Breast epithelium (tissue), 4 donors: Measurements from ENCODE around the gene TBXT. TPM values are rescaled to one million over a fixed set of nuclear protein-coding genes. Genes with fewer than 3 reads are reported as not detected.
A peak's percentile ranks its signal among the peaks of the same experiment; 100 is the strongest.

ENCODE experiments used
- DNase-seq, 2 donors: peaks; one replicate each; pipeline ENCODE4 v3.0.0-alpha.2; 2019; ENCODE audit warnings: low spot score in 2 of 2
- H3K27ac ChIP-seq, 2 donors: fragments of 200-600 bp; sonication (generic) in 1 of 2; one replicate each; pipeline ENCODE4 v1.5.1; 2016 to 2019; ENCODE audit warnings: mild to moderate bottlenecking in 1 of 2
- H3K27me3 ChIP-seq, 2 donors: fragments of 200-600 bp; sonication (generic) in 1 of 2; one replicate each; pipeline versions ENCODE4 v1.5.1 to v1.6.0; 2017 to 2019; ENCODE audit warnings: control low read depth in 1 of 2, mild to moderate bottlenecking in 1 of 2
- H3K36me3 ChIP-seq: fragments of 200-600 bp; one replicate; pipeline ENCODE4 v1.5.1; 2019
- H3K4me1 ChIP-seq, 2 donors: fragments of 200-600 bp; sonication (generic); one replicate each; pipeline ENCODE4 v1.5.1; 2016 to 2019; ENCODE audit warnings: control low read depth in 1 of 2
- H3K4me3 ChIP-seq, 3 donors: fragments of 200-600 bp; sonication (generic); 1 replicate in 2 of 3; 2 replicates in 1 of 3; pipeline ENCODE4 v1.5.1; 2016 to 2019; ENCODE audit warnings: mild to moderate bottlenecking in 3 of 3, moderate library complexity in 2 of 3
- H3K9me3 ChIP-seq, 2 donors: fragments of 200-600 bp; sonication (generic) in 1 of 2; one replicate each; pipeline ENCODE4 v1.5.1; 2016 to 2019; ENCODE audit warnings: control low read depth in 1 of 2
- CTCF ChIP-seq, 3 donors: fragments of 450-650 bp; IDR thresholded peaks; one replicate each; pipeline ENCODE4 v1.5.1; 2016 to 2017; ENCODE audit warnings: antibody characterized with exemption in 3 of 3, mild to moderate bottlenecking in 3 of 3, moderate library complexity in 3 of 3
- POLR2A ChIP-seq: fragments of 450-650 bp; IDR thresholded peaks from one replicate; pipeline ENCODE4 v1.6.1; 2016; ENCODE audit warnings: antibody characterized with exemption, mild to moderate bottlenecking, moderate library complexity
- POLR2AphosphoS5 ChIP-seq, 3 donors: sonication (generic); formaldehyde crosslinking; IDR thresholded peaks; one replicate each; pipeline ENCODE4 v1.6.1; 2017; ENCODE audit warnings: antibody characterized with exemption in 3 of 3
- intact Hi-C: fragments of 100-400 bp; cut with DNase I; formaldehyde crosslinking; loops from one replicate; pipeline ENCODE4 v1.15.1; 2023; ENCODE audit warnings: low total_unique reads
- total RNA-seq, 3 donors: library from RNA; depleted of rRNA; stranded (reverse); fragments of >200 nt; gene quantifications; one replicate each; pipeline ENCODE4 v1.1.0, GENCODE V29; 2016

The TBXT gene
- total RNA-seq, 3 donors from 2014 or later: not detected

- H3K27ac ChIP-seq: no peak overlapping the region
- no peaks in the 10 kb centered on the region for H3K9me3 ChIP-seq
- no peak overlapping the region for H3K4me3 ChIP-seq
- no peak for TF ChIP-seq POLR2AphosphoS5 (IDR thresholded peaks at IDR 0.05)
- no peak for TF ChIP-seq POLR2A
- no peak for TF ChIP-seq CTCF (IDR thresholded peaks at IDR 0.05)
- intact Hi-C loops: no loop called here
- DNase-seq: no peak
- H3K36me3 ChIP-seq: no peaks in the 10 kb centered on the region
- H3K4me1 ChIP-seq: peaks cover 0 to 6% of the 10 kb centered on the region in 2 donors
- H3K27me3 ChIP-seq: peaks cover 0 to 76% of the 10 kb centered on the region in 2 donors
Measured at GRCh38 chr6:166169549-166170421, 2.1 kb upstream of the TBXT start.

GRCh38 chr6:166168616-166169548 lies 1.2 kb upstream of the TBXT start:
- Histone ChIP-seq H3K9me3 (no peaks in the 10 kb centered on the region), H3K4me1 (peaks cover 0 to 6% of the 10 kb centered on the region in 2 donors), H3K27ac (no peak overlapping the region), H3K36me3 (no peaks in the 10 kb centered on the region), H3K4me3 (peak overlapping the region; percentile 28 to 59 (median 33)), H3K27me3 (peaks cover 0 to 83% of the 10 kb centered on the region in 2 donors)
- intact Hi-C loops: no loop called here
- no peak for DNase-seq
- TF ChIP-seq POLR2AphosphoS5 (IDR thresholded peaks at IDR 0.05): no peak
- no peak for TF ChIP-seq CTCF (IDR thresholded peaks at IDR 0.05)
- TF ChIP-seq POLR2A: no peak

DNA sequence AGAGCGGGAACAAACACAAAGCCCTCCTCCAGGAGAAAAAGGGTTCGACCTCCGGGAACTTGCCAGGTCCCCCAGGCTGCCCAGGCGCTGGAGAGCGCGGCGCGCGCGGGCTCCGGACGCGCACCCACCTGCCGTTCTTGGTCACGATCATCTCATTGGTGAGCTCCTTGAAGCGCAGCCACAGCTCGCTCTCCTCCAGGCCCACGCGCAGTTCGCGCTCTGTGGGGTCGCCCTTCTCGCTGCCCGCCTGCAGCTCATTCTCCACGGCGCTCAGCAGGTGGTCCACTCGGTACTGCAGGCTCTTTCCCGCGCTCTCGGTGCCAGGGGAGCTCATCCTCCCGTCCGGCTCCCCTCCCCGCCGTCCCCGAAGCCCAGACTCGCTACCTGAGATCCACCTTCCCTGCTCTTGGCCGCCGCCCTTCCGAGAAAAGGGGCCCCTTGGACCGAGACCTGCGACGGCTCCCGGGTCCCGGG lies 356 bp downstream of the TBXT start:
- DNase-seq: no peak
- intact Hi-C loops: no loop called here
- Histone ChIP-seq H3K36me3 (no peaks in the 10 kb centered on the region), H3K27ac (no peak overlapping the region), H3K9me3 (no peaks in the 10 kb centered on the region), H3K27me3 (peaks cover 0 to 91% of the 10 kb centered on the region in 2 donors), H3K4me3 (peak overlapping the region; percentile 28 to 59 (median 33)), H3K4me1 (peaks cover 0 to 6% of the 10 kb centered on the region in 2 donors)
- TF ChIP-seq POLR2AphosphoS5 (IDR thresholded peaks at IDR 0.05) (no peak), CTCF (IDR thresholded peaks at IDR 0.05) (no peak), POLR2A (no peak)

DNA sequence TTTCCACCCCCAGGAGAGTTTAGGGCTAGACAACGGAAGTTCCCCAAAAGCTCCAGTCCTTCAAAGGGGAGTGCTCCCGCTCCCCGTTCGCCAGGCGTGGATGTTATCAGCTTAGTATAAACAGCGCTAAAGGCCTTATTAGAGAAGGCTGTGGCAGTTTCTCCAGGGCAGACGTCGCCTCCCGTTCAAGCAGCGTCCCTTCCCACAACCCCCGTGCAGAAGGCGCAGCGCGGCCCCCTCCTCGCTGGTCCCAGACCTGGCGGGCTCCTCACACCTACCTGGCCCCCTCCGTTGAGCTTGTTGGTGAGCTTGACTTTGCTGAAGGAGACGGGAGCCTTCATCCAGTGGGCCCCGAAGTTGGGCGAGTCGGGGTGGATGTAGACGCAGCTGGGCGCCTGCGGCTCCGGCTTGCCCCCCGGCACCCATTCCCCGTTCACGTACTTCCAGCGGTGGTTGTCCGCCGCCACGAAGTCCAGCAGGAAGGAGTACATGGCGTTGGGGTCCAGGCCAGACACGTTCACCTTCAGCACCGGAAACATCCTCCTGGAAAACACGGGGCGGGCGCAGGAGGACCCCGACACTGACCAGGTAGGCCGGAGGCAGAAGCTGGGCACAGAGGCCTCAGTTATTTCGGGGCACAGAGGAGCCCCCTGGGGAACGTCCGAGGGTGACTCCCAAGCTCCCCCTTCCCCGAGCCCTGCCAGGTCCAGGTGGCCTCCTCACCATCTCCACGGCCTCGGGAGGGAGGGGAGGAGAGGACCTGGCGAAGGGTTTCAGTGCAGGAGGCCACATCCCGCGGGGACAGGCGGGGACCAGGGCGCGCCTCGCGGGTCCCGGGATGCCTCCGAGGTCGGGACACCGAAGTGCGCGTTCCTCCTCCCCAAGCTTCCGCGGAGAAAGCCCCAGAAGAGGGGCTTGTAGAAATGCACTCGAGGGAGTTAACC lies 1.1 kb downstream of the TBXT start:
- Histone ChIP-seq H3K4me3 (no peak overlapping the region), H3K27me3 (peaks cover 0 to 85% of the 10 kb centered on the region in 2 donors)
- intact Hi-C loops: no loop called here

More for the DNA sequence above, 1.1 kb downstream of the TBXT start:
- Histone ChIP-seq H3K36me3 (no peaks in the 10 kb centered on the region), H3K4me1 (peaks cover 0 to 6% of the 10 kb centered on the region in 2 donors), H3K27ac (no peak overlapping the region), H3K9me3 (no peaks in the 10 kb centered on the region)
- TF ChIP-seq POLR2A (no peak), CTCF (IDR thresholded peaks at IDR 0.05) (no peak), POLR2AphosphoS5 (IDR thresholded peaks at IDR 0.05) (no peak)
- no peak for DNase-seq
